GM21515 (cell line): Measurements from ENCODE around the gene FBLN2.

Source experiments
- ATAC-seq: cut with Tn5 transposase; IDR thresholded peaks from one replicate; pipeline ENCODE4 v1.9.1; 2021; ENCODE audit not compliant: unreplicated experiment

FBLN2 gene

GRCh38 chr3:13659221-13659969, 110.5 kb downstream of the FBLN2 start:
- ATAC-seq = no peak

- no peak for ATAC-seq
Measured at GRCh38 chr3:13660042-13660874, 111.3 kb downstream of the FBLN2 start.

GRCh38 chr3:13661121-13661520, 112.2 kb downstream of the FBLN2 start:
- ATAC-seq = no peak

- ATAC-seq = no peak
Measured at GRCh38 chr3:13662238-13662847, 113.4 kb downstream of the FBLN2 start.

- ATAC-seq = no peak
Measured at GRCh38 chr3:13663781-13664535, 115.0 kb downstream of the FBLN2 start.

GRCh38 chr3:13665582-13666226, 116.8 kb downstream of the FBLN2 start:
- no peak for ATAC-seq

- ATAC-seq = no peak
Measured at GRCh38 chr3:13666227-13666619, 117.3 kb downstream of the FBLN2 start.

GRCh38 chr3:13666781-13667709, 118.1 kb downstream of the FBLN2 start:
- ATAC-seq = no peak

GRCh38 chr3:13668136-13668535, 119.2 kb downstream of the FBLN2 start:
- ATAC-seq = no peak

GRCh38 chr3:13669457-13669856, 120.5 kb downstream of the FBLN2 start:
- ATAC-seq = no peak

GRCh38 chr3:13670292-13670691, 121.4 kb downstream of the FBLN2 start:
- no peak for ATAC-seq

GRCh38 chr3:13671482-13672233, 122.7 kb downstream of the FBLN2 start:
- ATAC-seq = no peak

- no peak for ATAC-seq
Measured at GRCh38 chr3:13673207-13673606, 124.3 kb downstream of the FBLN2 start.

GRCh38 chr3:13674538-13675185, 125.7 kb downstream of the FBLN2 start:
- ATAC-seq = no peak

- ATAC-seq = no peak
Measured at GRCh38 chr3:13676356-13677017, 127.6 kb downstream of the FBLN2 start.

- no peak for ATAC-seq
Measured at GRCh38 chr3:13677272-13677671, 128.3 kb downstream of the FBLN2 start.

GRCh38 chr3:13681931-13682330, 133.0 kb downstream of the FBLN2 start:
- no peak for ATAC-seq
